Glutamatergic neuron (in vitro differentiated cells): Measurements from ENCODE around the gene ATP2A3. TPM values are rescaled to one million over a fixed set of nuclear protein-coding genes. Genes with fewer than 3 reads are reported as not detected.
A peak's percentile ranks its signal among the peaks of the same experiment; 100 is the strongest.

Experiments
- DNase-seq: peaks from one replicate; pipeline ENCODE4 v3.0.0; 2022
- H3K27ac Mint-ChIP-seq: one replicate; pipeline ENCODE4 v1.8.0; 2020; ENCODE audit warnings: mild to moderate bottlenecking, mixed read lengths, inconsistent platforms; ENCODE audit not compliant: unreplicated experiment
- H3K27me3 Mint-ChIP-seq: one replicate; pipeline ENCODE4 v1.8.0; 2020; ENCODE audit warnings: mild to moderate bottlenecking, moderate library complexity, mixed read lengths, inconsistent platforms; ENCODE audit not compliant: unreplicated experiment
- H3K36me3 Mint-ChIP-seq: one replicate; pipeline ENCODE4 v1.8.0; 2020; ENCODE audit warnings: mild to moderate bottlenecking, mixed read lengths, inconsistent platforms; ENCODE audit not compliant: unreplicated experiment
- H3K4me1 Mint-ChIP-seq: one replicate; pipeline ENCODE4 v1.8.0; 2020; ENCODE audit warnings: mild to moderate bottlenecking, low read depth, mixed read lengths, inconsistent platforms; ENCODE audit not compliant: unreplicated experiment
- H3K4me3 Mint-ChIP-seq: one replicate; pipeline ENCODE4 v1.8.0; 2020; ENCODE audit warnings: mild to moderate bottlenecking, mixed read lengths, inconsistent platforms; ENCODE audit not compliant: unreplicated experiment
- H3K9me3 Mint-ChIP-seq: one replicate; pipeline ENCODE4 v1.8.0; 2020; ENCODE audit warnings: mild to moderate bottlenecking, moderate library complexity, mixed read lengths, inconsistent platforms; ENCODE audit not compliant: unreplicated experiment
- CTCF ChIP-seq: fragments of 200-600 bp; sonication (generic); IDR thresholded peaks from one replicate; pipeline ENCODE4 v1.5.0; 2021; ENCODE audit not compliant: partially characterized antibody, unreplicated experiment
- total RNA-seq: library from RNA; stranded (reverse); fragmentation: NEBNext Ultra II Directional; extraction: Animal tissue kit (Norgen Biotek cat#: 25700); gene quantifications from one replicate; pipeline ENCODE4 v1.2.1, GENCODE V29; 2021; ENCODE audit not compliant: unreplicated experiment

ATP2A3 gene
- total RNA-seq, 1 donor from 2014 or later, result 97.8 TPM

GRCh38 chr17:3892095-3892998 is 71.9 kb downstream of the ATP2A3 start:
- H3K9me3 Mint-ChIP-seq, result peaks cover 9% of the 10 kb centered on the region
- H3K36me3 Mint-ChIP-seq, result no peaks in the 10 kb centered on the region
- peaks cover 13% of the 10 kb centered on the region for H3K27me3 Mint-ChIP-seq
- H3K4me3 Mint-ChIP-seq, result peak overlapping the region; percentile 90
- DNase-seq, result peak; percentile 78
- H3K4me1 Mint-ChIP-seq, result peaks cover 39% of the 10 kb centered on the region
- peak overlapping the region; percentile 77 for H3K27ac Mint-ChIP-seq
- no peak for TF ChIP-seq CTCF

GRCh38 chr17:3891626-3892094 is 72.6 kb downstream of the ATP2A3 start:
- no peak for DNase-seq
- no peak for TF ChIP-seq CTCF
- peaks cover 13% of the 10 kb centered on the region for H3K27me3 Mint-ChIP-seq
- no peaks in the 10 kb centered on the region for H3K36me3 Mint-ChIP-seq
- H3K27ac Mint-ChIP-seq, result peak overlapping the region; percentile 64
- H3K4me3 Mint-ChIP-seq, result peak overlapping the region; percentile 90
- peaks cover 32% of the 10 kb centered on the region for H3K4me1 Mint-ChIP-seq
- H3K9me3 Mint-ChIP-seq, result peaks cover 8% of the 10 kb centered on the region

- H3K4me1 Mint-ChIP-seq, result peaks cover 31% of the 10 kb centered on the region
- no peak for DNase-seq
- H3K27me3 Mint-ChIP-seq, result peaks cover 17% of the 10 kb centered on the region
- peaks cover 7% of the 10 kb centered on the region for H3K9me3 Mint-ChIP-seq
- H3K36me3 Mint-ChIP-seq, result no peaks in the 10 kb centered on the region
- H3K4me3 Mint-ChIP-seq, result peak overlapping the region; percentile 90
- H3K27ac Mint-ChIP-seq, result peak overlapping the region; percentile 64
- TF ChIP-seq CTCF, result no peak
Observed at GRCh38 chr17:3890878-3891219, 73.4 kb downstream of the ATP2A3 start.

GRCh38 chr17:3890082-3890877 is 74.0 kb downstream of the ATP2A3 start:
- H3K9me3 Mint-ChIP-seq, result peaks cover 7% of the 10 kb centered on the region
- TF ChIP-seq CTCF, result no peak
- H3K36me3 Mint-ChIP-seq, result no peaks in the 10 kb centered on the region
- H3K27me3 Mint-ChIP-seq, result peaks cover 17% of the 10 kb centered on the region
- peak overlapping the region; percentile 90 for H3K4me3 Mint-ChIP-seq
- DNase-seq, result peak; percentile 48
- H3K27ac Mint-ChIP-seq, result peak overlapping the region; percentile 60
- peaks cover 31% of the 10 kb centered on the region for H3K4me1 Mint-ChIP-seq
